ENCODE data around the gene MMP14.
"Not testable (repeated sequence)": the region's sequence is repeated elsewhere in the genome, so short reads cannot be mapped to it uniquely, and the experiment has no call there.

MMP14 gene

GRCh38 chr14:22814941-22815713 lies 21.3 kb upstream of the MMP14 start, which contains the start of gene SLC7A7:
Gene SLC7A7, minus strand, starts transcription at chr14:22815435. Its CDS starts 2,037 bp downstream, at chr14:22813398.
- no peak for DNase-seq (ENCODE audit: low read depth in 2 of 2)

- DNase-seq (ENCODE audit: low read depth in 2 of 2): no peak
Observed at GRCh38 chr14:22819151-22819988, 17.0 kb upstream of the MMP14 start.

GRCh38 chr14:22820731-22821130 lies 15.7 kb upstream of the MMP14 start:
- no peak for DNase-seq (ENCODE audit: low read depth in 2 of 2)

- no peak for DNase-seq (ENCODE audit: low read depth in 2 of 2)
Observed at GRCh38 chr14:22821193-22822015, 15.0 kb upstream of the MMP14 start.

- no peak for DNase-seq (ENCODE audit: low read depth in 2 of 2)
Observed at GRCh38 chr14:22822016-22822570, 14.3 kb upstream of the MMP14 start.

- peak; percentile 54 to 57 for DNase-seq (ENCODE audit: low read depth in 2 of 2)
Observed at GRCh38 chr14:22822571-22823098, 13.8 kb upstream of the MMP14 start.

GRCh38 chr14:22824711-22825359 lies 11.6 kb upstream of the MMP14 start:
- no peak for DNase-seq (ENCODE audit: low read depth in 2 of 2)

- not testable (repeated sequence) for DNase-seq (ENCODE audit: low read depth in 2 of 2)
Observed at GRCh38 chr14:22829076-22829660, 7.2 kb upstream of the MMP14 start.

GRCh38 chr14:22829661-22830442 lies 6.5 kb upstream of the MMP14 start, which contains the start of gene MRPL52:
Gene MRPL52, plus strand, starts transcription at chr14:22829887. Its CDS starts 26 bp downstream, at chr14:22829913.
- peak; percentile 73 to 82 for DNase-seq (ENCODE audit: low read depth in 2 of 2)

GRCh38 chr14:22830443-22831010 lies 5.9 kb upstream of the MMP14 start:
- no peak for DNase-seq (ENCODE audit: low read depth in 2 of 2)

GRCh38 chr14:22835505-22835904 lies 880 bp upstream of the MMP14 start:
- DNase-seq (ENCODE audit: low read depth in 2 of 2): no peak

GRCh38 chr14:22837114-22837749 lies 847 bp downstream of the MMP14 start:
- no peak for DNase-seq (ENCODE audit: low read depth in 2 of 2)

GRCh38 chr14:22837750-22838538 lies 1.6 kb downstream of the MMP14 start:
- no peak for DNase-seq (ENCODE audit: low read depth in 2 of 2)

- DNase-seq (ENCODE audit: low read depth in 2 of 2): no peak
Observed at GRCh38 chr14:22838631-22839041, 2.3 kb downstream of the MMP14 start.

GRCh38 chr14:22839159-22839779 lies 2.9 kb downstream of the MMP14 start:
- DNase-seq (ENCODE audit: low read depth in 2 of 2): no peak

GRCh38 chr14:22841311-22841710 lies 4.9 kb downstream of the MMP14 start:
- DNase-seq (ENCODE audit: low read depth in 2 of 2): no peak

- no peak for DNase-seq (ENCODE audit: low read depth in 2 of 2)
Observed at GRCh38 chr14:22841769-22842168, 5.4 kb downstream of the MMP14 start.
